ENCODE data around the gene SLC12A8. TPM values are rescaled to one million over a fixed set of nuclear protein-coding genes. Genes with fewer than 3 reads are reported as not detected.

The SLC12A8 gene
- total RNA-seq, 4 donors from 2014 or later, result 5.4 to 10.5 (median 6.8) TPM

DNA sequence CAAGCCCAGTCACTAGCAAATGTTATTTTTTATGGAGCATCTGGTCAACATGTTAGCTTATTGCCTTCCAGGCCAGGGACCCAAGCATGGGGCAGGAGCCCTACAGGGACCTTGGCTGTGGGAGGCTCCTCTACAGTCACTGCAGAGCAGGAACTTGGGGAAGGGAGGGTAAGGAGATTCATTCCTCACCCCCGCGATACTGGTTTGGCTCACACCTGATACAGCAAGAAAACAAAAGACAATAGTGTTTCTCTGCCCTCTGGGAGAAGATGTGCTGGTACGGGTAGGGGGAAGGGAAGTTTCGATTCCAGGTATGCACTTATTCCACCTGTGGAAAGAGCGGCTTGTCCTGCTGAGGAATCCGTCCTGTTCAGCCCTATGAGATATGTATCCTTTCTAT lies 77.6 kb downstream of the SLC12A8 start:
- TF ChIP-seq EP300 (IDR thresholded peaks at IDR 0.05; ENCODE audit: low read depth) (no peak), POLR2A (IDR thresholded peaks at IDR 0.05) (no peak), POLR2AphosphoS5 (IDR thresholded peaks at IDR 0.05) (no peak)
- TF ChIP-seq, protein P1, sequence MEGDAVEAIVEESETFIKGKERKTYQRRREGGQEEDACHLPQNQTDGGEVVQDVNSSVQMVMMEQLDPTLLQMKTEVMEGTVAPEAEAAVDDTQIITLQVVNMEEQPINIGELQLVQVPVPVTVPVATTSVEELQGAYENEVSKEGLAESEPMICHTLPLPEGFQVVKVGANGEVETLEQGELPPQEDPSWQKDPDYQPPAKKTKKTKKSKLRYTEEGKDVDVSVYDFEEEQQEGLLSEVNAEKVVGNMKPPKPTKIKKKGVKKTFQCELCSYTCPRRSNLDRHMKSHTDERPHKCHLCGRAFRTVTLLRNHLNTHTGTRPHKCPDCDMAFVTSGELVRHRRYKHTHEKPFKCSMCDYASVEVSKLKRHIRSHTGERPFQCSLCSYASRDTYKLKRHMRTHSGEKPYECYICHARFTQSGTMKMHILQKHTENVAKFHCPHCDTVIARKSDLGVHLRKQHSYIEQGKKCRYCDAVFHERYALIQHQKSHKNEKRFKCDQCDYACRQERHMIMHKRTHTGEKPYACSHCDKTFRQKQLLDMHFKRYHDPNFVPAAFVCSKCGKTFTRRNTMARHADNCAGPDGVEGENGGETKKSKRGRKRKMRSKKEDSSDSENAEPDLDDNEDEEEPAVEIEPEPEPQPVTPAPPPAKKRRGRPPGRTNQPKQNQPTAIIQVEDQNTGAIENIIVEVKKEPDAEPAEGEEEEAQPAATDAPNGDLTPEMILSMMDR (IDR thresholded peaks at IDR 0.05), result no peak

DNA sequence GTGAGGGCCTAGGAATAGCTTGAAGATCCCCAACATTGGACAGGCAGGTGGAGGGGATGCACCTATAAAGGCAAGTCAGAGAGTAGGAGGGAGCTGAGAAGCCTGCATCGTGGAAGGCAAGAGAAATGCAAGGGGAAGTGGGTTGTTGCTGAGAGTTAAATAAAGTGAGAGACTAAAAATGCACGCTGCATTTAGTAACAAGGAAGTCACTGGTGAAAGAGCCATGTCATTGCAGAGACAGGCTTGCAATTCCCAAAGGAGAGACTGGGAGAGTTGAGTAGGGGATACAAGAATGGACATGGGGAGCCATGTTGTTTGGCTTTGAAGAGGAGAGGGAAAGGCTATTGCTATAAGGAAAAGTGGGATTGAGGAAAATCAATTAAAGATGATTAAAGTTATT lies 79.7 kb downstream of the SLC12A8 start:
- intact Hi-C loops (cut with DNase I; ENCODE audit: low total_unique reads) (no loop called here), in situ Hi-C loops (cut with MboI; ENCODE audit: low pct_ligation_motif_present in 1 of 4, low pct_unique_long_range_greater_than_20kb in 1 of 4, low sequenced_read_pairs in 3 of 4) (no loop called here)
- Histone ChIP-seq H3K36me3 (no peaks in the 10 kb centered on the region), H3K4me3 (no peak overlapping the region), H3K27me3 (no peaks in the 10 kb centered on the region), H3K9me3 (no peaks in the 10 kb centered on the region), H3K4me1 (peaks cover 0 to 21% (median 8%) of the 10 kb centered on the region in 4 donors), H3K27ac (no peak overlapping the region)
- WGBS, 2 donors (ENCODE audit: low coverage in 1 of 2), result 46 to 50% methylated on average over 2 of the region's 2 CpGs
- TF ChIP-seq EP300 (IDR thresholded peaks at IDR 0.05; ENCODE audit: low read depth) (no peak), POLR2A (IDR thresholded peaks at IDR 0.05) (no peak), POLR2AphosphoS5 (IDR thresholded peaks at IDR 0.05) (no peak)
- TF ChIP-seq, protein P1 (IDR thresholded peaks at IDR 0.05), result no peak
- DNase-seq, result no peak

More for the DNA sequence above, 77.6 kb downstream of the SLC12A8 start:
- no peak overlapping the region for H3K27ac ChIP-seq
- 96% methylated on average over 6 of the region's 6 CpGs; no CpG with 5 or more reads in 1 of the 2 donors for WGBS, 2 donors (ENCODE audit: low coverage in 1 of 2)
- no peak overlapping the region for H3K4me3 ChIP-seq
- H3K4me1 ChIP-seq, result peaks cover 0 to 6% (median 0%) of the 10 kb centered on the region in 4 donors
- H3K36me3 ChIP-seq, result no peaks in the 10 kb centered on the region
- H3K27me3 ChIP-seq, result no peaks in the 10 kb centered on the region
- H3K9me3 ChIP-seq, result no peaks in the 10 kb centered on the region
- no peak for DNase-seq
- intact Hi-C loops (cut with DNase I; ENCODE audit: low total_unique reads) (no loop called here), in situ Hi-C loops (cut with MboI; ENCODE audit: low pct_ligation_motif_present in 1 of 4, low pct_unique_long_range_greater_than_20kb in 1 of 4, low sequenced_read_pairs in 3 of 4) (no loop called here)

GRCh38 chr3:125129512-125129997 lies 83.0 kb downstream of the SLC12A8 start:
- Histone ChIP-seq H3K36me3 (no peaks in the 10 kb centered on the region), H3K27ac (peak overlapping the region; percentile 47 to 79 (median 62)), H3K4me3 (no peak overlapping the region), H3K27me3 (no peaks in the 10 kb centered on the region), H3K9me3 (no peaks in the 10 kb centered on the region), H3K4me1 (peaks cover 0 to 21% (median 8%) of the 10 kb centered on the region in 4 donors)
- WGBS, 2 donors (ENCODE audit: low coverage in 1 of 2), result 48 to 58% methylated on average over 5 to 10 of the region's 10 CpGs
- in situ Hi-C loops (cut with MboI; ENCODE audit: low pct_ligation_motif_present in 1 of 4, low pct_unique_long_range_greater_than_20kb in 1 of 4, low sequenced_read_pairs in 3 of 4), result no loop called here
- TF ChIP-seq POLR2A (IDR thresholded peaks at IDR 0.05), result no peak
- TF ChIP-seq POLR2AphosphoS5 (IDR thresholded peaks at IDR 0.05), result peak in 1 of 3 donors; percentile 33
- intact Hi-C loops (cut with DNase I; ENCODE audit: low total_unique reads), result no loop called here
- DNase-seq, result peak; percentile 47

DNA sequence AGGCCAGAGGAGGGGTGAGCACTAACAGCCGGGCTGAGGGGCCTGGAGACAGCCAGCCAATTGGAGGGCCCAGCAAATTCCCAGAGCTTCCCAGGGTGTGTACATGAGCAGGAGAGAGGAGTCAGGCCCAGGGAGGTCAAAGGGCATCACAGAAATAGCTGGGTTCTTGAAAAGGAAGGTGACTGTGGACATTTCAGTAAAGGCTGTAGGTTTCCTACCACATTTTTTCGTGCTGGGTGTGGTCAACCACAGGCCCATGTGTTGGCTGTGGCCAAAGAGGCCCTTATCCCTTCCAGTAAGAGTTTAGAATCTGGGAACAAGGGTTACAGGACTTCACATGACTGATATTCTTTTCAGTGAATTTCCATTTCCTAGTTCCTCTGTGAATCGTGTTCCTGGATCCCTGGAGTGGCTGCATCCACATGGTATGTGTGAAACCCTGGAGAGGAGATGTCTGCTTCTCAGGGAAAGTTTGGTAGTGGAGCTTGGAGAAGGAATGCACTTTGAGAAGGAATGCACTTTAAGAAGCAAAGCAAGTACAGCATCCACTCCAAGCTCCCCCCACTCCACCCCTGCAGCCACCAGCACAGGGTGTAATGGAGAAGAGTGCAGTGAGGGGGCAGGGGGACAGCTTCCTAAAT lies 83.6 kb downstream of the SLC12A8 start:
- peaks cover 0 to 21% (median 8%) of the 10 kb centered on the region in 4 donors for H3K4me1 ChIP-seq
- H3K4me3 ChIP-seq, result no peak overlapping the region
- 45 to 54% methylated on average over 2 to 3 of the region's 3 CpGs for WGBS, 2 donors (ENCODE audit: low coverage in 1 of 2)
- intact Hi-C loops (cut with DNase I; ENCODE audit: low total_unique reads) (no loop called here), in situ Hi-C loops (cut with MboI; ENCODE audit: low pct_ligation_motif_present in 1 of 4, low pct_unique_long_range_greater_than_20kb in 1 of 4, low sequenced_read_pairs in 3 of 4) (no loop called here)
- no peaks in the 10 kb centered on the region for H3K36me3 ChIP-seq
- no peaks in the 10 kb centered on the region for H3K9me3 ChIP-seq
- H3K27me3 ChIP-seq, result no peaks in the 10 kb centered on the region
- TF ChIP-seq, protein P1 (IDR thresholded peaks at IDR 0.05), result no peak
- TF ChIP-seq EP300 (IDR thresholded peaks at IDR 0.05; ENCODE audit: low read depth) (no peak), POLR2AphosphoS5 (IDR thresholded peaks at IDR 0.05) (no peak), POLR2A (IDR thresholded peaks at IDR 0.05) (no peak)
- peak overlapping the region; percentile 47 to 79 (median 62) for H3K27ac ChIP-seq
- no peak for DNase-seq
